ENCODE measurements around the gene PRKCG.

The PRKCG gene

GRCh38 chr19:53872762-53873161 is 9.2 kb upstream of the PRKCG start:
- DNase-seq (ENCODE audit: low spot score): no peak

DNA sequence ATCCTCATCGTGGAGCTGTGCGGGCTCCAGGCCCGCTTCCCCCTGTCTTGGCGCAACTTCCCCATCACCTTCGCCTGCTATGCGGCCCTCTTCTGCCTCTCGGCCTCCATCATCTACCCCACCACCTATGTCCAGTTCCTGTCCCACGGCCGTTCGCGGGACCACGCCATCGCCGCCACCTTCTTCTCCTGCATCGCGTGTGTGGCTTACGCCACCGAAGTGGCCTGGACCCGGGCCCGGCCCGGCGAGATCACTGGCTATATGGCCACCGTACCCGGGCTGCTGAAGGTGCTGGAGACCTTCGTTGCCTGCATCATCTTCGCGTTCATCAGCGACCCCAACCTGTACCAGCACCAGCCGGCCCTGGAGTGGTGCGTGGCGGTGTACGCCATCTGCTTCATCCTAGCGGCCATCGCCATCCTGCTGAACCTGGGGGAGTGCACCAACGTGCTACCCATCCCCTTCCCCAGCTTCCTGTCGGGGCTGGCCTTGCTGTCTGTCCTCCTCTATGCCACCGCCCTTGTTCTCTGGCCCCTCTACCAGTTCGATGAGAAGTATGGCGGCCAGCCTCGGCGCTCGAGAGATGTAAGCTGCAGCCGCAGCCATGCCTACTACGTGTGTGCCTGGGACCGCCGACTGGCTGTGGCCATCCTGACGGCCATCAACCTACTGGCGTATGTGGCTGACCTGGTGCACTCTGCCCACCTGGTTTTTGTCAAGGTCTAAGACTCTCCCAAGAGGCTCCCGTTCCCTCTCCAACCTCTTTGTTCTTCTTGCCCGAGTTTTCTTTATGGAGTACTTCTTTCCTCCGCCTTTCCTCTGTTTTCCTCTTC is 8.0 kb upstream of the PRKCG start:
- DNase-seq (ENCODE audit: low spot score): no peak

GRCh38 chr19:53874606-53874990 is 7.4 kb upstream of the PRKCG start:
- DNase-seq (ENCODE audit: low spot score): no peak

DNA sequence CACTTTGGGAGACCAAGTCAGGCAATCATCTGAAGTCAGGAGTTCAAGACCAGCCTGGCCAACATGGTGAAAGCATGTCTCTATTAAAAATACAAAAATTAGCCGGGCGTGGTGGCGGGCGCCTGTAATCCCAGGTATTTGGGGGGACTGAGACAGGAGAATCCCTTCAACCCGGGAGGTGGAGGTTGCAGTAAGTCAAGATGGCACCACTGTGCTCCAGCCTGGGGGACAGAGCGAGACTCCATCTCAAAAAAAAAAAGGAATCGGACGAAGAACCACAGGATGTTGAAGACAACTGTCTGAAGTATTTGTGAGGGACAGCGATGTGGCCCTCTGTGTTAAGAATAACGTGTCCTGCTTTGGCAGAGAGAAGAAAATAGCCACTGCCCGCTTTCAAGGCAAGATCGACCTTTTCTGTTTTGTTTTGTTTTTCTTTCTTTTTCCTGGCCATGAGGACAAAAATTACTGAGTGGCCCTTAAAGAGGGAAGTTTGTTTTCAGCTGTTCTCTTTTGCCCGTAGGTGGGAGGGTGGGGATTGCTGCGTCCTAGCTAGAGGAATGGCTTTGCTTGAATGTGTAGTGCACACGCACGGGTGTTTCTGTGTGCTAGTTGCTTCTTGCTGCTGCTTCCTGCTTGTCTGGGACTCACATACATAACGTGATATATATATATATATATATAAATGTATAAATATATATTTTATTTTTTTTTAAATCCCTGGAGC is 6.2 kb upstream of the PRKCG start:
- DNase-seq (ENCODE audit: low spot score): no peak

DNA sequence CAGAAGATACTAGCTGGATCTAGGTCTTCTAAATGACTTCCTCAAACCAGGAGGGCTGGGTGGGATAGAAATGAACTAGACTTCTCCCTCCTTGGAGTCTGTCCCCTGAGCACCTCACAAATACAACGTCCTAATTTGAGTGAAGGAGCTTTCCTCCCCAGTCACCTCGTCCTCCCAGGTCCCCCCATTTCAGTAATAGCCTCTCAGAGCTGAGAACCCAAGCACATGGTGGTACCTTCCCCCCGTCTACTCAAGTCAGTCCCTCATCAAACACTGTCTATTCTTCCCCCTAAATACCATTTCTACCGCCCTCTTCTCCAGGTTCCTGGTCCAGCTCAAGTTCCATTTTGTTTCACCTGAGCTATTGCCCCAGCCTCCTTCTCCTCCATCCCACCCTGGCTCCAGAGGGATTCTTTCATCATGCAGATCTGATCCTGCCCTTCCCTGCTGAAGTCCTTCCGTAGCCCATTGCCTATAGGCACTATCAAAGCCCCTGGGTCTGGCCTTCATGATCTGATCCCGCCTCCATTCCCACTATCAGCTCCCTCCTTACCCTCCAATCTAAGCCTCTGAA is 5.3 kb upstream of the PRKCG start:
- DNase-seq (ENCODE audit: low spot score): no peak

DNA sequence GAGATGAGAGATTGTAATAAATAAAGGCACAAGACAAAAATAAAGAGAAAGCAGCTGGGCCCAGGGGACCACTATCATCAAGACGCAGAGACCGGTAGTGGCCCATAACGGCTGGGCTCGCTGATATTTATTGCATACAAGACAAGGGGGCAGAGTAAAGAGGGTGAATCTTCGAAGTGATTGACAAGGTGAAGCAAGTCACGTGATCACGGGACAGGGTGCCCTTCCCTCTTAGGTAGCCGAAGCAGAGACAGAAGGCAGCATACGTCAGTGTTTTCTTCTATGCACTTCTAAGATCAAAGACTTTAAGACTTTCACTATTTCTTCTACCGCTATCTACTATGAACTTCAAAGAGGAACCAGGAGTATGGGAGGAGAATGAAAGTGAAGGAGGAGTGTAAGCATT is 4.6 kb upstream of the PRKCG start:
- no peak for DNase-seq (ENCODE audit: low spot score)

DNA sequence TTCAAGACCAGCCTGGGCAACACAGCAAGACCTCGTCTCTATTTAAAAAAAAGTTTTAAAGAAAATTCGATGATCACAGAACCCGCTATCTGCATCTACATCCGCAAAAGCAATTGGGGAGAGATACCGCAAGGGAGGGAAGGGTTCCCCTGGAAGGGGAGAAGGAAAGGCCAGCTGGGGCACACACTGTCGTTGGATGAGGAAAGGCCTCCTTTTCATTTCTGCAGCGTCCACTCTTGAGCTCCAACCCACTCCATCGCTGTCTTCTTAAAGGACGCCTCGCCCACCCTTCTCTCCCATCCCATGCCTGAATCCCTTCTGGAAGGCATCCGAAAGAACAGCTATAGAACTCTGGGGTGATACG is 3.2 kb upstream of the PRKCG start:
- DNase-seq (ENCODE audit: low spot score): no peak

DNA sequence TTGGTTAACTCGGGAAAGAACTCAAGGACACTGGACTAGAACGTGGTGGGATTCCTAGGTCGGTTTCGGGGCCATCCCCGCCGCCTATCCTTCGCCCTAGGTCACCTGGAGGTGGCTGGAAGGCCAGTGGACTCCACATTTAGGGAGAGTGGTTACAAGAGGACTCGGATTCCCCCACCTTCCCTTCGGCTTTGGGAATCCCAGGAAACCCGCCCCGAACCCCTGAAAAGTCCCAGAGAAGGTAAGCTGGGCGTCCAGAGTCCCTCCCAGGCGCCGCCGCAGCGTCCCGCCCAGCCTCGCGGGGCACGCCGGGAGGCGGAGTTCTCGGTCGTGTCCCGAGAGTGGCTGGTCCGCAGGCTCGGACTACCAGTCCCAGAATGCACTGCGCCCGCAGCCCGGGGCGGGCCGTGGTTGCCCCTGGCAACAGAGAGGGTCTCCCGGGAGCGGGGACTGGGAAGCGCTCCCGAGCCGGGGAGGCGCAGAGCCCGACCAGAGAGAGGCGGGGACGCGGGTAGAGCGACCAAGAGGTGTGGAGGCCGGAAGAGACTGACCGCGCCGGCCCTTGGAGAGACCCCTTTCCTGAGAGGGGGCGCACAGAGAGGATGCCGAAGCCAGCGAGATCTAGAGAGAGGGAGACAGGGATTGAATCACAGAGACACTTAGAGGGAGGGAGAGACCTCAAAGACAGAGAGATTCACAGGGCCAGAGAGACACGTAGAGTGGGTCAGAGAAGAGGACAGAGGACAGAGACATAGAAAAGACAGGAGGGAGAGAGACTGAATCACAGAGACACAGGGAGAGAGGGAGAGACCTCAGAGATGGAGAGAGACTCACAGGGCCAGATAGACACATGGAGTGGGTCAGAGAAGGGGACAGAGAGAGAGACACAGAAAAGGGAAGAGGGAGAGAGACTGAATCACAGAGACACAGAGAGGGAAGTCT is 2.6 kb upstream of the PRKCG start:
- peak; percentile 81 for DNase-seq (ENCODE audit: low spot score)

- no peak for DNase-seq (ENCODE audit: low spot score)
These were observed 1.1 kb upstream of the PRKCG start for GRCh38 chr19:53880711-53881481.

- no peak for DNase-seq (ENCODE audit: low spot score)
These were observed 524 bp downstream of the PRKCG start for GRCh38 chr19:53882391-53883050.

- no peak for DNase-seq (ENCODE audit: low spot score)
These were observed 1.2 kb downstream of the PRKCG start for GRCh38 chr19:53883231-53883661.

GRCh38 chr19:53883741-53884140 is 1.7 kb downstream of the PRKCG start:
- DNase-seq (ENCODE audit: low spot score): no peak

GRCh38 chr19:53884256-53884655 is 2.3 kb downstream of the PRKCG start:
- no peak for DNase-seq (ENCODE audit: low spot score)

DNA sequence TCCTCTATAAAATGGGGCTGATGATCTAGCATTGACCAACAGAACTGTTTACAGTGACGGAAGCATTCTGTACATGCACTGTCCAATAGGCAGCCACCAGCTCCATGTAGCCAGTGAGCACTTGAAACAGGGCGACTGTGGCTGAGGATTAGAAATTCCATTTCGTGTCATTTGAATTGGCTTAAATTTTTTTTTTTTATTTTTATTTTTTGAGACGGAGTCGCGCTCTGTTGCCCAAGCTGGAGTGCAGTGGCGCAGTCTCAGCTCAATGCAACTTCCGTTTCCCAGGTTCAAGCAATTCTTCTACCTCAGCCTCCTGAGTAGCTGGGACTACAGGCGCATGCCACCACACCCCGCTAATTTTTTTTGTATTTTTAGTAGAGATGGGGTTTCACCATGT is 3.0 kb downstream of the PRKCG start:
- no peak for DNase-seq (ENCODE audit: low spot score)

DNA sequence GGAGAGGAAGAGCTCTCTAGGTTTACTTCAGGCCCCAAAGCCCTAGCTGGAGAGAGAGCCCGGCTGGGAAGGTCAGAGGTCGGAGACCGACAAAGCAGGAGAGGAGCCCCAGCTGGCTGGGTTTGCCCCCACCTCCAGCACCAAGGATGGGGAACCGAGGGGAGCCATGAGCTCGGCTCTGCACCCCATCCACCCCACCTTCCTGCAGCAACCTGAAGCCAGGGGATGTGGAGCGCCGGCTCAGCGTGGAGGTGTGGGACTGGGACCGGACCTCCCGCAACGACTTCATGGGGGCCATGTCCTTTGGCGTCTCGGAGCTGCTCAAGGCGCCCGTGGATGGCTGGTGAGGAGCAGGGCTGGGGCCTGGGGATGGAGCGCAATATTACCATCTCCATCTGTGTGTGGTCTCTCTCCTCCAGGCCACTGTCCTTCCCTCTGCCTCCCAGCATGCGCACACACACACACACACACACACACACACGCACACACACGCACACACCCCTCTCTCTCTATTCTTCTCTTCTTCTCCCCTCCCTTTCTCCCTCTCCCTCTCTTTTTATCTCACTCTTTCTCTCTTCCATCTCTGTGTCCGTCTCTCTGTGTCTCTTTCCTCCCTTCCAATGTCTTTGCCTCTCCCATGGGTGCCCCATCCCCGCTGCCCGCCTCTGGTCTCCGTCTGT is 10.4 kb downstream of the PRKCG start:
- no peak for DNase-seq (ENCODE audit: low spot score)

GRCh38 chr19:53892981-53893325 is 11.0 kb downstream of the PRKCG start:
- DNase-seq (ENCODE audit: low spot score): no peak

DNA sequence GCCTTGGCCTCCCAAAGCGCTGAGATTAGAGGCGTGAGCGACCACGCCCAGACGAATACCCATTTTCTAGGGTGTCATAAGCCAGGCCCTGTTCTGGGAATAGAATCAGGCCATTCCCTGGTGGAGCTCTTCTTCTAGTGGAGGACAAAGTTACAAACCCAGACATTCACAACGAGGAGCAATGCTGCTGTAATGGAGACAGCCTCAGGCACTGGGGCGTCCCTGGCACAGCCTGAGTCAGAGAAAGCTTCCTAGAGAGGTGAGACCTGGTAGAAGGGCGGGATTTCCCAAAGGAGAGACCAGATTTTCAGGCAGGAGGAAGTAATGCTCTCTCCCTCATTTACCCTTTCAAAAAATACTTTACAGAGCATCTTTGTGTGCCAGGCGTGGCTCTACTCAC is 12.7 kb downstream of the PRKCG start:
- no peak for DNase-seq (ENCODE audit: low spot score)

GRCh38 chr19:53896682-53897081 is 14.7 kb downstream of the PRKCG start:
- DNase-seq (ENCODE audit: low spot score): no peak

DNA sequence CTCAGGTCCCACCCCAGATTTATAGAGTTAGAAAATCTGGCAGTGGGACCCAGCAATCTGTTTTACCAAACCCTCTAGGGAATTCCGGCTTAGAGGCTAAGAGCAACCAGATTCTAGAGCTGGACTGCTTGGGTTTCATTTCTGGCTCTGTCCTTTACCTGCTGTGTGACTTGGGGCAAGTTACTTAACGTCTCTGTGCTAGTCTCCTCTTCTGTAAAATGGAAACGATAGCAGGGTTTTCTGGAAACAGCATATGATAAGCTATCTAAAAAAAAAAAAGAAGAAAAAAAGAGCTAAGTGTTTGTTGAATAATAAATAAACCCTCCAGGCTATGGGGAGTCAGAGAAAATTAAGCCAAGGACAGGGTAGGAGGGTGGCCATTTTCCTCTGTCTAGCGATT is 15.5 kb downstream of the PRKCG start:
- no peak for DNase-seq (ENCODE audit: low spot score)

- no peak for DNase-seq (ENCODE audit: low spot score)
These were observed 16.2 kb downstream of the PRKCG start for GRCh38 chr19:53898166-53898565.

All from kidney capillary endothelial cell (primary cell).